ENCODE results near the gene COL1A2. TPM values are rescaled to one million over a fixed set of nuclear protein-coding genes. Genes with fewer than 3 reads are reported as not detected.
A peak's percentile ranks its signal among the peaks of the same experiment; 100 is the strongest.

The COL1A2 gene
- polyA plus RNA-seq, 1 experiment: 4,815 TPM

GRCh38 chr7:94414980-94415379 lies 20.3 kb downstream of the COL1A2 start:
- H3K27ac ChIP-seq (ENCODE audit: low read depth, low read length): no peak overlapping the region
- POLR2A ChIA-PET: interaction anchor here (0.9 to 9.0 kb wide), 4 partner anchors 11 to 119 kb away, joined by 3 to 71 read pairs (median 6); no protein-coding TSS in a partner anchor
- TF ChIP-seq, protein P1, sequence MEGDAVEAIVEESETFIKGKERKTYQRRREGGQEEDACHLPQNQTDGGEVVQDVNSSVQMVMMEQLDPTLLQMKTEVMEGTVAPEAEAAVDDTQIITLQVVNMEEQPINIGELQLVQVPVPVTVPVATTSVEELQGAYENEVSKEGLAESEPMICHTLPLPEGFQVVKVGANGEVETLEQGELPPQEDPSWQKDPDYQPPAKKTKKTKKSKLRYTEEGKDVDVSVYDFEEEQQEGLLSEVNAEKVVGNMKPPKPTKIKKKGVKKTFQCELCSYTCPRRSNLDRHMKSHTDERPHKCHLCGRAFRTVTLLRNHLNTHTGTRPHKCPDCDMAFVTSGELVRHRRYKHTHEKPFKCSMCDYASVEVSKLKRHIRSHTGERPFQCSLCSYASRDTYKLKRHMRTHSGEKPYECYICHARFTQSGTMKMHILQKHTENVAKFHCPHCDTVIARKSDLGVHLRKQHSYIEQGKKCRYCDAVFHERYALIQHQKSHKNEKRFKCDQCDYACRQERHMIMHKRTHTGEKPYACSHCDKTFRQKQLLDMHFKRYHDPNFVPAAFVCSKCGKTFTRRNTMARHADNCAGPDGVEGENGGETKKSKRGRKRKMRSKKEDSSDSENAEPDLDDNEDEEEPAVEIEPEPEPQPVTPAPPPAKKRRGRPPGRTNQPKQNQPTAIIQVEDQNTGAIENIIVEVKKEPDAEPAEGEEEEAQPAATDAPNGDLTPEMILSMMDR (IDR thresholded peaks at IDR 0.05; ENCODE audit: low read depth, low read length): no peak

GRCh38 chr7:94417306-94417705 lies 22.6 kb downstream of the COL1A2 start:
- Histone ChIP-seq H3K4me3 (ENCODE audit: low read depth, low read length) (no peak overlapping the region), H3K9me3 (ENCODE audit: control insufficient read depth, insufficient read depth, low read length) (no peaks in the 10 kb centered on the region), H3K27ac (ENCODE audit: low read depth, low read length) (peak overlapping the region; percentile 34), H3K27me3 (ENCODE audit: control insufficient read depth, insufficient read depth, low read length) (no peaks in the 10 kb centered on the region)
- DNase-seq (ENCODE audit: low read depth, low spot score): no peak
- ChIA-PET CTCF (interaction anchor here (1.0 to 2.7 kb wide), 2 partner anchors 121 to 128 kb away, joined by 3 to 8 read pairs; no protein-coding TSS in a partner anchor), POLR2A (interaction anchor here (0.5 to 9.0 kb wide), 6 partner anchors 9 to 128 kb away, joined by 3 to 71 read pairs (median 3); partner anchors contain the start of gene COL1A2)
- TF ChIP-seq, protein P1 (IDR thresholded peaks at IDR 0.05; ENCODE audit: low read depth, low read length): no peak

More at GRCh38 chr7:94414980-94415379, 20.3 kb downstream of the COL1A2 start:
- Histone ChIP-seq H3K27me3 (ENCODE audit: control insufficient read depth, insufficient read depth, low read length) (no peaks in the 10 kb centered on the region), H3K9me3 (ENCODE audit: control insufficient read depth, insufficient read depth, low read length) (no peaks in the 10 kb centered on the region), H3K4me3 (ENCODE audit: low read depth, low read length) (no peak overlapping the region)
- DNase-seq (ENCODE audit: low read depth, low spot score): no peak
- CTCF ChIA-PET: interaction anchor here (1.2 kb wide), 1 partner anchor 119 kb away, joined by 3 read pairs; no protein-coding TSS in a partner anchor

DNA sequence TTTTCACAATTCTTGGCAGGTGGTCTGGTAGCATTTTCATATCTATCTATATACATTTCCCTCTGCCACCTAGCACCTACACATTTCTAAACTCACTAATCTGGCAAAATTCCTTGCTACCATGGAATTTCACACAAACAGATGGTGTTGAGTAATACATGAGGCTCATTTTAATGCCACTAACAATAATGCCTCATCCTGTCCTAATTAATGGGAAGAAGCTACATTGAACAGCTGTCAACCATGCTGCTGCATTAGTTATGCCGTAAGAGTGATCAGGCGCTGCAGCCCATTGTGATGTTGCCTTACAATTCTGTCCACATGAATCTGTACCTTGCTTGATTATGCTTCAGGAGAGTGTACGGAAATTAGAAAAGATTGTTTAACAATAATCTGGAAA lies 23.2 kb downstream of the COL1A2 start:
- ChIA-PET POLR2A (interaction anchor here (1.4 to 9.0 kb wide), 3 partner anchors 8 to 129 kb away, joined by 3 to 71 read pairs (median 15); no protein-coding TSS in a partner anchor), CTCF (interaction anchor here (2.7 kb wide), 1 partner anchor 129 kb away, joined by 8 read pairs; no protein-coding TSS in a partner anchor)
- Histone ChIP-seq H3K27ac (ENCODE audit: low read depth, low read length) (peak overlapping the region; percentile 34), H3K27me3 (ENCODE audit: control insufficient read depth, insufficient read depth, low read length) (no peaks in the 10 kb centered on the region), H3K9me3 (ENCODE audit: control insufficient read depth, insufficient read depth, low read length) (no peaks in the 10 kb centered on the region), H3K4me3 (ENCODE audit: low read depth, low read length) (no peak overlapping the region)
- TF ChIP-seq, protein P1 (IDR thresholded peaks at IDR 0.05; ENCODE audit: low read depth, low read length): no peak
- DNase-seq (ENCODE audit: low read depth, low spot score): no peak

- peak overlapping the region; percentile 34 for H3K27ac ChIP-seq (ENCODE audit: low read depth, low read length)
- H3K9me3 ChIP-seq (ENCODE audit: control insufficient read depth, insufficient read depth, low read length): no peaks in the 10 kb centered on the region
- no peak for DNase-seq (ENCODE audit: low read depth, low spot score)
- TF ChIP-seq, protein P1 (IDR thresholded peaks at IDR 0.05; ENCODE audit: low read depth, low read length): no peak
- no peak overlapping the region for H3K4me3 ChIP-seq (ENCODE audit: low read depth, low read length)
- ChIA-PET POLR2A (interaction anchor here (0.9 to 4.1 kb wide), 2 partner anchors 8 to 9 kb away, joined by 3 to 15 read pairs; no protein-coding TSS in a partner anchor), CTCF (interaction anchor here (1.1 kb wide), 1 partner anchor 123 kb away, joined by 5 read pairs; no protein-coding TSS in a partner anchor)
- H3K27me3 ChIP-seq (ENCODE audit: control insufficient read depth, insufficient read depth, low read length): no peaks in the 10 kb centered on the region
Measured at GRCh38 chr7:94418851-94419250, 24.2 kb downstream of the COL1A2 start.

GRCh38 chr7:94420328-94420727 lies 25.6 kb downstream of the COL1A2 start:
- CTCF ChIA-PET: interaction anchor here (0.6 to 1.8 kb wide), 2 partner anchors 125 to 131 kb away, joined by 4 to 6 read pairs; no protein-coding TSS in a partner anchor
- no peak overlapping the region for H3K4me3 ChIP-seq (ENCODE audit: low read depth, low read length)
- H3K9me3 ChIP-seq (ENCODE audit: control insufficient read depth, insufficient read depth, low read length): no peaks in the 10 kb centered on the region
- no peaks in the 10 kb centered on the region for H3K27me3 ChIP-seq (ENCODE audit: control insufficient read depth, insufficient read depth, low read length)
- peak overlapping the region; percentile 68 for H3K27ac ChIP-seq (ENCODE audit: low read depth, low read length)
- POLR2A ChIA-PET: interaction anchor here (1.6 to 4.1 kb wide), 3 partner anchors 11 to 121 kb away, joined by 3 to 15 read pairs (median 4); no protein-coding TSS in a partner anchor
- no peak for DNase-seq (ENCODE audit: low read depth, low spot score)
- TF ChIP-seq, protein P1 (IDR thresholded peaks at IDR 0.05; ENCODE audit: low read depth, low read length): no peak

Data from AG04450 (cell line).